NAMALWA (cell line): ENCODE results near the gene DPH3.

Source experiments
- DNase-seq: peaks from one replicate; pipeline ENCODE4 v3.0.0-alpha.2; 2015; ENCODE audit warnings: low spot score

Gene DPH3

GRCh38 chr3:16233806-16234205 is 30.9 kb downstream of the DPH3 start:
- DNase-seq = no peak

GRCh38 chr3:16231983-16232382 is 32.8 kb downstream of the DPH3 start:
- DNase-seq = no peak

GRCh38 chr3:16229681-16230080 is 35.1 kb downstream of the DPH3 start:
- DNase-seq = no peak

GRCh38 chr3:16227566-16227965 is 37.2 kb downstream of the DPH3 start:
- no peak for DNase-seq

GRCh38 chr3:16224325-16224724 is 40.4 kb downstream of the DPH3 start:
- DNase-seq = no peak

GRCh38 chr3:16222547-16222946 is 42.2 kb downstream of the DPH3 start:
- DNase-seq = no peak

GRCh38 chr3:16221990-16222389 is 42.8 kb downstream of the DPH3 start:
- DNase-seq = no peak

- no peak for DNase-seq
These were observed 45.0 kb downstream of the DPH3 start for GRCh38 chr3:16219777-16220176.

GRCh38 chr3:16216373-16216935 is 48.3 kb downstream of the DPH3 start:
- no peak for DNase-seq

GRCh38 chr3:16214366-16214765 is 50.4 kb downstream of the DPH3 start:
- no peak for DNase-seq

- DNase-seq = no peak
These were observed 53.4 kb downstream of the DPH3 start for GRCh38 chr3:16211176-16211904.
